IMR-90 (cell line): ENCODE data around the gene TDRD5. TPM values are rescaled to one million over a fixed set of nuclear protein-coding genes. Genes with fewer than 3 reads are reported as not detected.

ENCODE experiments used
- ATAC-seq: fragments of 200-7000 bp; cut with Tn5 transposase; 2 replicates; pipeline ENCODE4 v1.9.1; 2020; ENCODE audit warnings: low read depth, mild to moderate bottlenecking, moderate library complexity
- BruUV-seq: library from RNA; stranded (reverse); fragments of 400-500 nt; replicated peaks from 2 replicates; lab custom pipeline; 2021; lab: Mats Ljungman, UMichigan
- CTCF ChIA-PET: fragments of 300-600 bp; formaldehyde crosslinking; extraction: SDS; loops from one replicate; lab custom pipeline; 2021; ENCODE audit warnings: antibody characterized with exemption; lab: Yijun Ruan, JAX
- POLR2A ChIA-PET: fragments of 300-600 bp; sonication (Branson Sonifier 250); formaldehyde crosslinking; loops from one replicate; lab custom pipeline; 2022; ENCODE audit warnings: antibody characterized with exemption; ENCODE audit not compliant: unreplicated experiment; lab: Charles Lee
- DNase-seq: peaks from one replicate; pipeline ENCODE4 v3.0.0; 2013
- H2AFZ ChIP-seq: replicated peaks from 2 replicates; pipeline ENCODE3; 2013; ENCODE audit warnings: low read length, mild to moderate bottlenecking; ENCODE audit not compliant: poor library complexity
- H2AK5ac ChIP-seq: 2 replicates; pipeline ENCODE4 v1.6.1; 2013; ENCODE audit warnings: low read depth, low read length, inconsistent platforms
- H2AK9ac ChIP-seq: replicated peaks from 2 replicates; pipeline ENCODE3; 2013; ENCODE audit warnings: mild to moderate bottlenecking, low read depth, low read length, moderate library complexity; ENCODE audit not compliant: poor library complexity
- H2BK120ac ChIP-seq: 2 replicates; pipeline ENCODE4 v1.6.1; 2013; ENCODE audit warnings: low read depth, low read length, inconsistent platforms
- H2BK15ac ChIP-seq: 3 replicates; pipeline ENCODE4 v1.6.1; 2013; ENCODE audit warnings: low read depth, low read length, inconsistent platforms
- H2BK20ac ChIP-seq: 2 replicates; pipeline ENCODE4 v1.6.1; 2013; ENCODE audit warnings: low read depth, mild to moderate bottlenecking, inconsistent platforms, low read length, moderate library complexity
- H2BK5ac ChIP-seq: 2 replicates; pipeline ENCODE4 v1.6.1; 2013; ENCODE audit warnings: mild to moderate bottlenecking, low read depth, low read length, inconsistent platforms; ENCODE audit not compliant: poor library complexity, severe bottlenecking
- H3K14ac ChIP-seq: replicated peaks from 2 replicates; pipeline ENCODE4 v1.6.1; 2013; ENCODE audit warnings: low read depth, low read length, inconsistent platforms
- H3K18ac ChIP-seq: 2 replicates; pipeline ENCODE4 v1.6.1; 2013; ENCODE audit warnings: low read depth, low read length, control low read depth
- H3K23ac ChIP-seq: 2 replicates; pipeline ENCODE4 v1.6.1; 2013; ENCODE audit warnings: low read depth, low read length, inconsistent platforms
- H3K27ac ChIP-seq: 2 replicates; pipeline ENCODE4 v1.5.1; 2013; ENCODE audit warnings: mild to moderate bottlenecking, control low read depth, low read length; ENCODE audit not compliant: insufficient read depth
- H3K27me3 ChIP-seq: 2 replicates; pipeline ENCODE4 v1.6.1; 2013; ENCODE audit warnings: low read length; ENCODE audit not compliant: control insufficient read depth, insufficient read depth
- H3K36me3 ChIP-seq: 2 replicates; pipeline ENCODE4 v1.6.1; 2013; ENCODE audit warnings: low read length, mixed read lengths; ENCODE audit not compliant: control insufficient read depth, insufficient read depth
- H3K4ac ChIP-seq: 2 replicates; pipeline ENCODE4 v1.6.1; 2013; ENCODE audit warnings: low read depth, low read length, inconsistent platforms
- H3K4me1 ChIP-seq: 2 replicates; pipeline ENCODE4 v1.6.1; 2013; ENCODE audit warnings: low read length, mixed read lengths; ENCODE audit not compliant: control insufficient read depth, insufficient read depth
- H3K4me2 ChIP-seq: 2 replicates; pipeline ENCODE4 v1.6.1; 2013; ENCODE audit warnings: low read depth, mild to moderate bottlenecking, control low read depth, low read length, moderate library complexity
- H3K4me3 ChIP-seq: 2 replicates; pipeline ENCODE4 v1.5.1; 2013; ENCODE audit warnings: low read depth, mild to moderate bottlenecking, control low read depth, low read length, moderate library complexity; ENCODE audit not compliant: insufficient read depth
- H3K56ac ChIP-seq: 2 replicates; pipeline ENCODE4 v1.6.1; 2013; ENCODE audit warnings: low read length, inconsistent platforms; ENCODE audit not compliant: insufficient read depth; ENCODE audit errors: extremely low read depth
- H3K79me1 ChIP-seq, 2 experiments: 2 replicates each; pipeline ENCODE4 v1.6.1; 2013; ENCODE audit warnings: low read length in 2 of 2, inconsistent platforms in 1 of 2, low read depth in 1 of 2
- H3K9ac ChIP-seq: 2 replicates; pipeline ENCODE4 v1.6.1; 2013; ENCODE audit warnings: low read depth, low read length, control low read depth
- H3K9me1 ChIP-seq: 2 replicates; pipeline ENCODE4 v1.6.1; 2013; ENCODE audit warnings: low read length, inconsistent platforms; ENCODE audit not compliant: insufficient read depth
- H3K9me3 ChIP-seq: 2 replicates; pipeline ENCODE4 v1.6.1; 2013; ENCODE audit warnings: low read length; ENCODE audit not compliant: control insufficient read depth, insufficient read depth
- H4K20me1 ChIP-seq: 2 replicates; pipeline ENCODE4 v1.6.1; 2013; ENCODE audit warnings: low read length, inconsistent platforms; ENCODE audit not compliant: insufficient read depth
- H4K5ac ChIP-seq: 2 replicates; pipeline ENCODE4 v1.6.1; 2013; ENCODE audit warnings: mild to moderate bottlenecking, low read depth, low read length, control low read depth
- H4K8ac ChIP-seq, 2 experiments: 2 replicates each; pipeline ENCODE4 v1.6.1; 2013; ENCODE audit warnings: low read depth in 2 of 2, low read length in 2 of 2, control low read depth in 1 of 2, inconsistent platforms in 1 of 2
- H4K91ac ChIP-seq: 2 replicates; pipeline ENCODE4 v1.6.1; 2013; ENCODE audit warnings: low read depth, low read length, inconsistent platforms; ENCODE audit not compliant: insufficient read depth
- CHD1 ChIP-seq: IDR thresholded peaks from 2 replicates; pipeline ENCODE4 v1.6.1; 2012; ENCODE audit warnings: low read depth, low read length, improper control_type of control experiment
- MAFK ChIP-seq: IDR thresholded peaks from 2 replicates; pipeline ENCODE4 v1.6.1; 2012; ENCODE audit warnings: low read depth, low read length, improper control_type of control experiment
- WGBS, 2 experiments: methylation state at CpG; one replicate each; pipeline versions ENCODE4 v1.1.5 to v1.1.7; 2013; ENCODE audit warnings: missing lambda C conversion rate in 2 of 2; ENCODE audit not compliant: insufficient read length in 1 of 2; ENCODE audit errors: extremely low coverage in 2 of 2; 5-methylcytosine and 5-hydroxymethylcytosine counted together
- dilution Hi-C: fragments of 300-500 bp; cut with HindIII; formaldehyde crosslinking; loops from one replicate; pipeline ENCODE4 v1.14.3; 2018; ENCODE audit warnings: low sequenced_read_pairs; ENCODE audit not compliant: unreplicated experiment
- in situ Hi-C: fragments of 300-500 bp; cut with MboI; formaldehyde crosslinking; loops from 3 replicates; pipeline ENCODE4 v1.14.3; 2019; ENCODE audit warnings: low sequenced_read_pairs, inconsistent platforms, mixed read lengths
- intact Hi-C: fragments of 100-400 bp; cut with micrococcal nuclease; formaldehyde crosslinking; loops from 2 replicates; pipeline ENCODE4 v1.10.0; 2022
- polyA plus RNA-seq, 3 experiments: library from polyadenylated mRNA; depleted of rRNA; stranded (reverse); fragments of >200 nt; gene quantifications; 2 replicates each; pipeline ENCODE4 v1.2.3, GENCODE V29; 2012; ENCODE audit warnings: low replicate concordance in 1 of 3
- total RNA-seq: library from RNA; depleted of rRNA; stranded (reverse); fragments of >200 nt; gene quantifications from 2 replicates; pipeline ENCODE4 v1.2.3, GENCODE V29; 2012

The TDRD5 gene
- total and polyA plus RNA-seq, 2 of the 4 experiments (the other 2 are of a cell fraction) = not detected

DNA sequence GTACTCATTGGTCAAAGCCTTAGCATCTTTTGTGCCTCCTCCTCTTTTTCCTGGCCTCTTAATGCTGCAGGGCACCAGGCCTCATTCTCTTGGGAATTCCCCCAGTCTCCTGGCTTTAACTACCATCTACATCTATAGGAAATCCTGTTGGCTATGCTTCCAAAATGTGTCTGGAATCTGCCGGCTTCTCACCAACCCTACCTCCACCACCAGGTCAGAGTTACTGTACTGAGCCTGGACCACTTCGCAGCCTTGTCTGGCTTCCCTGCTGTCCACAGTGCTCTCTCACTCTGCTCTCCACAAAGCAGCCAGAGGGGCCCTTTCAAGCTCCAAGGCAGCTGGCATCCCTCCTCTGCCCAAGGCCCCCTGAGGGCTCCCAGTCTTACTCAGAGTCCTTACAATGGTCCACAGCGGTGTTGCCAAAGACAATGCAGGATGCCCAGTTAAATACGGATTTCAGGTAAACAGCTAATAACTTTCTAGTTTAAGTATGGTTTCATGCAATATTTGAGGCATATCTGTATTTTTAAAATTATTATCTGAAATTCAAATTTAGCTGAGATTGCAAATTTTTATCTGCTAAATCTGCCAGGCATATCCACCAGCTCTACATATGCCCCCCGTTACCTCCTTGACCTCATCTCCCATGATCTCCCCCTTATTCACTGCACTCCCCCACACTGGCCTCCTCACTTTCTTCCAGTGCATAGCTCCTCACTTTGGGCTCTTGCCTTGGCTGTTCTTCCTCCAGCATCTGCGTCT, 117.0 kb downstream of the TDRD5 start:
- Histone ChIP-seq H2BK15ac (no peak overlapping the region), H4K8ac (no peak overlapping the region), H2BK20ac (no peak overlapping the region), H3K9me3 (no peaks in the 10 kb centered on the region), H3K9me1 (no peaks in the 10 kb centered on the region), H2BK120ac (no peak overlapping the region), H3K9ac (no peak overlapping the region), H3K79me1 (no peaks in the 10 kb centered on the region), H3K4me3 (no peak overlapping the region), H3K4me2 (no peak overlapping the region), H3K4ac (no peak overlapping the region), H3K23ac (no peak overlapping the region), H3K27ac (no peak overlapping the region), H2AK5ac (no peak overlapping the region), H3K27me3 (peaks cover 20% of the 10 kb centered on the region), H4K5ac (no peak overlapping the region), H3K18ac (no peak overlapping the region), H4K20me1 (no peaks in the 10 kb centered on the region), H2AFZ (no peak overlapping the region), H3K36me3 (no peaks in the 10 kb centered on the region), H2AK9ac (no peak overlapping the region), H3K56ac (no peak overlapping the region), H4K91ac (no peak overlapping the region), H3K14ac (no peak overlapping the region), H2BK5ac (no peak overlapping the region), H3K4me1 (no peaks in the 10 kb centered on the region)
- ChIA-PET POLR2A (no interaction called here), CTCF (interaction anchor here (2.7 to 3.7 kb wide), 2 partner anchors 101 to 106 kb away, joined by 17 to 20 read pairs; no protein-coding TSS in a partner anchor)
- peak; percentile 91 for TF ChIP-seq MAFK
- no peak for TF ChIP-seq CHD1
- dilution Hi-C loops (no loop called here), in situ Hi-C loops (loop anchor here (5.0 to 25.0 kb wide), 2 partner anchors 104 to 454 kb away; partner anchors contain the start of gene QSOX1), intact Hi-C loops (loop anchor here (10.0 kb wide), 1 partner anchor 446 kb away; the partner anchor contains the start of gene QSOX1)
- BruUV-seq = no TSS peak
- no peak for DNase-seq
- WGBS, 2 experiments = 76% methylated on average over 3 of the region's 6 CpGs; no CpG with 5 or more reads in 1 of the 2 experiments
- no peak for ATAC-seq
